RWPE2 (cell line): ENCODE data around the gene AADACL3.

Experiments
- ATAC-seq: fragments of 200-7000 bp; cut with Tn5 transposase; 3 replicates; pipeline ENCODE4 v1.9.1; 2021; ENCODE audit warnings: low read depth
- DNase-seq: peaks from one replicate; pipeline ENCODE4 v3.0.0-alpha.2; 2020; ENCODE audit warnings: low spot score
- H3K27ac ChIP-seq: fragments of 450-650 bp; 2 replicates; pipeline ENCODE4 v1.5.1; 2017; ENCODE audit warnings: mild to moderate bottlenecking; ENCODE audit not compliant: poor library complexity, severe bottlenecking
- H3K27me3 ChIP-seq: fragments of 250-450 bp; sonication (Bioruptor Pico); 2 replicates; pipeline ENCODE4 v1.5.1; 2021; ENCODE audit warnings: mild to moderate bottlenecking, moderate library complexity; ENCODE audit not compliant: insufficient read depth, poor library complexity, severe bottlenecking
- H3K36me3 ChIP-seq: fragments of 250-450 bp; sonication (Bioruptor Pico); 2 replicates; pipeline ENCODE4 v1.5.1; 2020; ENCODE audit warnings: low read depth, mild to moderate bottlenecking, moderate library complexity
- H3K4me1 ChIP-seq: fragments of 250-450 bp; sonication (Bioruptor Pico); 2 replicates; pipeline ENCODE4 v1.5.1; 2021; ENCODE audit warnings: mild to moderate bottlenecking, moderate library complexity; ENCODE audit not compliant: insufficient read depth, poor library complexity, severe bottlenecking
- H3K4me3 ChIP-seq: fragments of 250-450 bp; sonication (Bioruptor Pico); 2 replicates; pipeline ENCODE4 v1.5.1; 2021; ENCODE audit warnings: mild to moderate bottlenecking, moderate library complexity; ENCODE audit not compliant: severe bottlenecking
- H3K9me3 ChIP-seq: fragments of 250-450 bp; sonication (Bioruptor Pico); 2 replicates; pipeline ENCODE4 v1.5.1; 2021; ENCODE audit warnings: mild to moderate bottlenecking, moderate library complexity; ENCODE audit not compliant: severe bottlenecking
- TF ChIP-seq, protein P1 (sequence below): fragments of 450-650 bp; IDR thresholded peaks from one replicate; pipeline ENCODE4 v1.5.1; 2017; ENCODE audit warnings: mild to moderate bottlenecking, moderate library complexity; ENCODE audit not compliant: poor library complexity, severe bottlenecking

Gene AADACL3

DNA sequence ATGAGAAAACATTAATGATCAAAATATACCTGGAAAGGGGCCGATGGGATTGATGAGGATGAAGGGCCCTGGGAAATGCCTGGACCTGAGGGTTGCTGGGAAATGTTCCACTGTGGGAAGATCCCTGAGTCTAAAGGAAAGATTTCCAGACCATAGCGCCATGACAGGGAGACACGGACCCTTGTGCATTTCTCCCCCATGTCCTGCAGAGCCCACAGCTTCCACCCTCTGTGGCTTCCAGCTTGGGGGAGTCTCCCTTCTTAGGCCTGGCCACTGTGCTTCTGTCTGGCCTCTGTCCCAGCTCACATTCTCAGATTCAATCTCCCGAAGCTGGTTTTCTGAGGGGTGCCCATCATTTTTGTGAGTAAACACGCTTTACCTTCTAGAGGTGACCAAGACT, 56.6 kb downstream of the AADACL3 start:
- Histone ChIP-seq H3K4me1 (no peaks in the 10 kb centered on the region), H3K36me3 (no peaks in the 10 kb centered on the region), H3K27me3 (peaks cover 5% of the 10 kb centered on the region), H3K9me3 (peaks cover 2% of the 10 kb centered on the region), H3K4me3 (no peak overlapping the region), H3K27ac (no peak overlapping the region)
- TF ChIP-seq, protein P1, sequence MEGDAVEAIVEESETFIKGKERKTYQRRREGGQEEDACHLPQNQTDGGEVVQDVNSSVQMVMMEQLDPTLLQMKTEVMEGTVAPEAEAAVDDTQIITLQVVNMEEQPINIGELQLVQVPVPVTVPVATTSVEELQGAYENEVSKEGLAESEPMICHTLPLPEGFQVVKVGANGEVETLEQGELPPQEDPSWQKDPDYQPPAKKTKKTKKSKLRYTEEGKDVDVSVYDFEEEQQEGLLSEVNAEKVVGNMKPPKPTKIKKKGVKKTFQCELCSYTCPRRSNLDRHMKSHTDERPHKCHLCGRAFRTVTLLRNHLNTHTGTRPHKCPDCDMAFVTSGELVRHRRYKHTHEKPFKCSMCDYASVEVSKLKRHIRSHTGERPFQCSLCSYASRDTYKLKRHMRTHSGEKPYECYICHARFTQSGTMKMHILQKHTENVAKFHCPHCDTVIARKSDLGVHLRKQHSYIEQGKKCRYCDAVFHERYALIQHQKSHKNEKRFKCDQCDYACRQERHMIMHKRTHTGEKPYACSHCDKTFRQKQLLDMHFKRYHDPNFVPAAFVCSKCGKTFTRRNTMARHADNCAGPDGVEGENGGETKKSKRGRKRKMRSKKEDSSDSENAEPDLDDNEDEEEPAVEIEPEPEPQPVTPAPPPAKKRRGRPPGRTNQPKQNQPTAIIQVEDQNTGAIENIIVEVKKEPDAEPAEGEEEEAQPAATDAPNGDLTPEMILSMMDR: no peak
- ATAC-seq (no peak), DNase-seq (no peak)

GRCh38 chr1:12773438-12773837, 57.5 kb downstream of the AADACL3 start, which contains the start of gene PRAMEF12:
PRAMEF12 (plus strand) TSS chr1:12773738; CDS start chr1:12774868, 1,130 bp downstream.
- Histone ChIP-seq H3K36me3 (no peaks in the 10 kb centered on the region), H3K27ac (no peak within 1 kb of the TSS), H3K9me3 (peaks cover 2% of the 10 kb centered on the region), H3K27me3 (no peaks in the 10 kb centered on the region), H3K4me1 (no peaks in the 10 kb centered on the region), H3K4me3 (no peak within 1 kb of the TSS)
- DNase-seq (no peak), ATAC-seq (no peak)
- TF ChIP-seq, protein P1: no peak

GRCh38 chr1:12774801-12775345, 59.0 kb downstream of the AADACL3 start:
- H3K36me3 ChIP-seq: no peaks in the 10 kb centered on the region
- H3K27ac ChIP-seq: no peak overlapping the region
- H3K9me3 ChIP-seq: peaks cover 2% of the 10 kb centered on the region
- TF ChIP-seq, protein P1: no peak
- no peak overlapping the region for H3K4me3 ChIP-seq
- no peak for ATAC-seq
- no peaks in the 10 kb centered on the region for H3K4me1 ChIP-seq
- no peaks in the 10 kb centered on the region for H3K27me3 ChIP-seq
- DNase-seq: no peak

DNA sequence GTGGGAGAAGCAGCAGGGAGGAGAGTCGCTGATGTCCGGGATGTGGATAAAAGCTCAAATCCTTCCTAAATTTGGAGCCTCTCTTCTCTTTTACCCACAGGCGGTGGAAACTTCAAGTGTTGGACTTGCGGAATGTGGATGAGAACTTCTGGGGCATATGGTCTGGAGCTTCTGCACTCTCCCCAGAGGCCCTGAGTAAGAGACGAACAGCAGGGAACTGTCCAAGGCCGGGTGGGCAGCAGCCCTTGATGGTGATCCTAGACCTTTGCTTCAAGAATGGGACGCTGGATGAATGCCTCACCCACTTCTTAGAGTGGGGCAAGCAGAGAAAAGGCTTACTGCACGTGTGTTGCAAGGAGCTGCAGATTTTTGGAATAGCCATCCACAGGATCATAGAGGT, 59.5 kb downstream of the AADACL3 start:
- TF ChIP-seq, protein P1: no peak
- Histone ChIP-seq H3K36me3 (no peaks in the 10 kb centered on the region), H3K27ac (no peak overlapping the region), H3K27me3 (no peaks in the 10 kb centered on the region), H3K4me1 (no peaks in the 10 kb centered on the region), H3K4me3 (no peak overlapping the region), H3K9me3 (peaks cover 2% of the 10 kb centered on the region)
- no peak for DNase-seq
- ATAC-seq: no peak

DNA sequence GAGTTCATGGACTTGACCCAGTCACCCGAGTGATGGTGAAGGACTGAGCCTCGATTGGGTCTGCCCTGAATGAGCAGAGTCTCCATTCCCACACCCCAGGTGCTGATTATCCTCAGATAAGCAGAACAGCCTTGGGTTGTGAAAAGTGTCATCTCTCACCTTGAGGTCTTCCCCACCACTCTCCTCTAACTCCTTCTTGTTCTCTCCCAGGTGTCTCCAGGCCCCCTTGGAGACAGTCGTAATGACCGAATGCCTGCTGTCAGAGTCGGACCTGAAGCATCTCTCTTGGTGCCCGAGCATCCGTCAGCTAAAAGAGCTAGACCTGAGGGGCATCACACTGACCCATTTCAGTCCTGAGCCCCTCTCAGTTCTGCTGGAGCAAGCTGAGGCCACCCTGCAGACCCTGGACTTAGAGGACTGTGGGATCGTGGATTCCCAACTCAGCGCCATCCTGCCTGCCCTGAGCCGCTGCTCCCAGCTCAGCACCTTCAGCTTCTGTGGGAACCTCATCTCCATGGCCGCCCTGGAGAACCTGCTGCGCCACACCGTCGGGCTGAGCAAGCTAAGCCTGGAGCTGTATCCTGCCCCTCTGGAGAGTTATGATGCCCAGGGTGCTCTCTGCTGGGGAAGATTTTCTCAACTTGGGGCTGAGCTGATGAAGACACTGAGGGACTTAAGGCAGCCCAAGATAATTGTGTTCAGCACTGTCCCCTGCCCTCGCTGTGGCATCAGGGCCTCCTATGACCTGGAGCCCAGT, 61.1 kb downstream of the AADACL3 start:
- H3K36me3 ChIP-seq: no peaks in the 10 kb centered on the region
- TF ChIP-seq, protein P1: no peak

More for the DNA sequence above, 61.1 kb downstream of the AADACL3 start:
- no peak for ATAC-seq
- H3K4me3 ChIP-seq: no peak overlapping the region
- H3K4me1 ChIP-seq: no peaks in the 10 kb centered on the region
- H3K27ac ChIP-seq: no peak overlapping the region
- DNase-seq: no peak
- no peaks in the 10 kb centered on the region for H3K27me3 ChIP-seq
- peaks cover 2% of the 10 kb centered on the region for H3K9me3 ChIP-seq
